Measurements from ENCODE around the gene ACOX1. TPM values are rescaled to one million over a fixed set of nuclear protein-coding genes. Genes with fewer than 3 reads are reported as not detected.

The ACOX1 gene
- total RNA-seq, 3 donors from 2014 or later (not counting 1 experiment from before 2014, with no cell fraction given) = 22.8 to 48.2 (median 28.2) TPM

- Mint-ChIP-seq H3K27ac (no peak overlapping the region), H3K27me3 (ENCODE audit: low read depth in 2 of 2) (no peaks in the 10 kb centered on the region)
Observed at GRCh38 chr17:75998327-75998795, 19.4 kb upstream of the ACOX1 start.

DNA sequence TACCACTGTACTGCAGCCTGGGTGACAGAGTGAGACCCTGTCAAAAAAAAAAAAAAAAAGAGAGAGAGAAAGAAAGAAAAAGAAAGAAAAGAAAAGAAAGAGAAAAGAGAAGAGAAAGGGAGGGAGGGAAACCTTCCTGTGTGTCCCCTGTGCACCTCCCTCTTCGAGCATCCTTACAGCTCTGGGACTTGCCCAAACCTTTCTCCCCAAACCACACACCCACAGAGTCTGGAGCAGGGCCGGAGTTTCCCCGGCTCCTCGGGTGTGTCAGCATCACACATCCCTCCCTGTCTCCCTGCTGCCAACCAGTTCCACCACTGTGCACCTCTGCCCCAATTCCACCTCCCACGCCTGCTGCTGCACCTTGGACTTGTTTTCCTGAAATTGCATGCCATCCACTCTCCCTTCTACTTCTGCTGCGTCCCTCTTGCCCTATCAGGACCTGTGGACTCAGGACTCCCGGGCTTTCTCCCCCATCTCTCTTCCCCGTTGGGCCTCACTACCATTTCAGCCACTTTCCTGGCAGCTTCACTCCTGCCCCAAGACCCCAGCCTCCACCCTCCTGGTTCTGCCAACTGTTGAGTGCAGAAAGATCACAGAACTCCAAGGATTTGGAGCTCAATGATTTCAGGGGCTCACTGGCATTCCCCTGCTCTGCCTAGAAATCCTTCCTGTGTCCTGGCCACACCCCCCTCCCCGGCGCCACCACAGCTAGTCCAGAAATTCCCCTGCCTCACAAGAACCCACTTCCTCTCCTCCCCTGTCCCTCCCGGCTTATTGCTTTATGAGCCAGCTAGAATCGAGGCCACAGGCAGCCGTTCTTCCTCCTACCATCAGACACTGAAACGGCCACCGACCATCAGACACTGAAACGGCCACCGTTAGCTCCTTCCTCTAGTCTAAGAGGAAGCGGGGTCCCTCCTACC lies 18.0 kb upstream of the ACOX1 start:
- Mint-ChIP-seq H3K27ac (peak overlapping the region in 1 of 2 donors; percentile 28), H3K27me3 (ENCODE audit: low read depth in 2 of 2) (no peaks in the 10 kb centered on the region), H3K4me1 (peaks cover 10 to 11% of the 10 kb centered on the region in 2 donors), H3K9me3 (no peaks in the 10 kb centered on the region), H3K36me3 (no peaks in the 10 kb centered on the region), H3K4me3 (no peak overlapping the region)
- WGBS (ENCODE audit: insufficient coverage) = 20% methylated on average over 18 of the region's 18 CpGs
- Histone ChIP-seq H3K27ac (ENCODE audit: low read length) (no peak overlapping the region), H3K4me1 (ENCODE audit: control insufficient read depth, insufficient read depth, low read length) (peaks cover 11% of the 10 kb centered on the region), H3K4me3 (ENCODE audit: low read length) (no peak overlapping the region), H3K27me3 (ENCODE audit: control insufficient read depth, insufficient read depth, low read length) (no peaks in the 10 kb centered on the region), H3K36me3 (ENCODE audit: control insufficient read depth, insufficient read depth, low read length) (peaks cover 11% of the 10 kb centered on the region), H3K9me3 (ENCODE audit: control insufficient read depth, insufficient read depth, low read length) (no peaks in the 10 kb centered on the region)
- DNase-seq (peak in 1 of 2 donors; percentile 71), ATAC-seq (peak in 2 of 3 donors; percentile 35 to 60)
- no peak for TF ChIP-seq CTCF (IDR thresholded peaks at IDR 0.05)
- intact Hi-C loops (cut with micrococcal nuclease) = no loop called here

More at GRCh38 chr17:75998327-75998795, 19.4 kb upstream of the ACOX1 start:
- H3K36me3 Mint-ChIP-seq = no peaks in the 10 kb centered on the region
- Histone ChIP-seq H3K27ac (ENCODE audit: low read length) (no peak overlapping the region), H3K9me3 (ENCODE audit: control insufficient read depth, insufficient read depth, low read length) (no peaks in the 10 kb centered on the region), H3K36me3 (ENCODE audit: control insufficient read depth, insufficient read depth, low read length) (peaks cover 7% of the 10 kb centered on the region), H3K27me3 (ENCODE audit: control insufficient read depth, insufficient read depth, low read length) (no peaks in the 10 kb centered on the region), H3K4me1 (ENCODE audit: control insufficient read depth, insufficient read depth, low read length) (peaks cover 11% of the 10 kb centered on the region), H3K4me3 (ENCODE audit: low read length) (no peak overlapping the region)
- intact Hi-C loops (cut with micrococcal nuclease) = no loop called here
- WGBS (ENCODE audit: insufficient coverage) = 96% methylated on average over 9 of the region's 9 CpGs
- no peak for TF ChIP-seq CTCF (IDR thresholded peaks at IDR 0.05)
- ATAC-seq (no peak), DNase-seq (no peak)
- H3K4me3 Mint-ChIP-seq = no peak overlapping the region
- peaks cover 10 to 11% of the 10 kb centered on the region in 2 donors for H3K4me1 Mint-ChIP-seq
- H3K9me3 Mint-ChIP-seq = no peaks in the 10 kb centered on the region

GRCh38 chr17:75995385-75995925 lies 16.5 kb upstream of the ACOX1 start:
- 94% methylated on average over 7 of the region's 7 CpGs for WGBS (ENCODE audit: insufficient coverage)
- Histone ChIP-seq H3K27ac (ENCODE audit: low read length) (no peak overlapping the region), H3K36me3 (ENCODE audit: control insufficient read depth, insufficient read depth, low read length) (peaks cover 9% of the 10 kb centered on the region), H3K9me3 (ENCODE audit: control insufficient read depth, insufficient read depth, low read length) (no peaks in the 10 kb centered on the region), H3K27me3 (ENCODE audit: control insufficient read depth, insufficient read depth, low read length) (no peaks in the 10 kb centered on the region), H3K4me3 (ENCODE audit: low read length) (no peak overlapping the region), H3K4me1 (ENCODE audit: control insufficient read depth, insufficient read depth, low read length) (peaks cover 11% of the 10 kb centered on the region)
- no peak overlapping the region for H3K4me3 Mint-ChIP-seq
- no peak overlapping the region for H3K27ac Mint-ChIP-seq
- intact Hi-C loops (cut with micrococcal nuclease) = no loop called here
- ATAC-seq (no peak), DNase-seq (no peak)
- H3K27me3 Mint-ChIP-seq (ENCODE audit: low read depth in 2 of 2) = no peaks in the 10 kb centered on the region
- peaks cover 10 to 11% of the 10 kb centered on the region in 2 donors for H3K4me1 Mint-ChIP-seq
- no peaks in the 10 kb centered on the region for H3K36me3 Mint-ChIP-seq
- no peak for TF ChIP-seq CTCF (IDR thresholded peaks at IDR 0.05)
- H3K9me3 Mint-ChIP-seq = no peaks in the 10 kb centered on the region
